GM12865 (cell line): ENCODE measurements around the gene MBD4.
A peak's percentile ranks its signal among the peaks of the same experiment; 100 is the strongest.
"Not testable (repeated sequence)": the region's sequence is repeated elsewhere in the genome, so short reads cannot be mapped to it uniquely, and the experiment has no call there.

Experiments
- DNase-seq: peaks from one replicate; pipeline ENCODE4 v3.0.0; 2010; ENCODE audit warnings: low read depth
- H3K4me3 ChIP-seq: 2 replicates; pipeline ENCODE4 v1.5.1; 2011; ENCODE audit warnings: mild to moderate bottlenecking, low read depth, low read length, control low read depth
- TF ChIP-seq, protein P1 (sequence below): IDR thresholded peaks from 2 replicates; pipeline ENCODE4 v1.5.1; 2011; ENCODE audit warnings: low read length, control low read depth, low read depth, inconsistent platforms; ENCODE audit not compliant: insufficient read depth; ENCODE audit errors: missing control alignments

Gene MBD4

DNA sequence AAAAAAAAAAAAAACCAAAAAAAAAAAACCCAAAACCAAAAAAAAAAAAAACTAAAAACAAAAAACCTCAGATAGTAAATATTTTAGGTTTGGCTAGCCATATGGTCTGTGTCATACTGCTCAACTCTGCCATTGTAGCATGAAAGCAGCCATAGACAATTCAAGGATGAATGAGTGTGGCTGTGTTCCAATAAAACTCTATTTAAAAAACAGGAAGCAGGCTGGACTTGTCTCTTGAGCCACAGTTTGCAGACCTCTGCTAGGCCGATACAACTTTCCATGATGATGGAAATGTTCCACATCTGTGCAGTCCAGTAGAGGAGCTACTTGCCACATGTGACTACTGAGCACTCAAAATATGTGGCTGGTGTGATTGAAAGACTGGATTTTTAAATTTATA, 22.4 kb downstream of the MBD4 start:
- no peak for DNase-seq
- TF ChIP-seq, protein P1, sequence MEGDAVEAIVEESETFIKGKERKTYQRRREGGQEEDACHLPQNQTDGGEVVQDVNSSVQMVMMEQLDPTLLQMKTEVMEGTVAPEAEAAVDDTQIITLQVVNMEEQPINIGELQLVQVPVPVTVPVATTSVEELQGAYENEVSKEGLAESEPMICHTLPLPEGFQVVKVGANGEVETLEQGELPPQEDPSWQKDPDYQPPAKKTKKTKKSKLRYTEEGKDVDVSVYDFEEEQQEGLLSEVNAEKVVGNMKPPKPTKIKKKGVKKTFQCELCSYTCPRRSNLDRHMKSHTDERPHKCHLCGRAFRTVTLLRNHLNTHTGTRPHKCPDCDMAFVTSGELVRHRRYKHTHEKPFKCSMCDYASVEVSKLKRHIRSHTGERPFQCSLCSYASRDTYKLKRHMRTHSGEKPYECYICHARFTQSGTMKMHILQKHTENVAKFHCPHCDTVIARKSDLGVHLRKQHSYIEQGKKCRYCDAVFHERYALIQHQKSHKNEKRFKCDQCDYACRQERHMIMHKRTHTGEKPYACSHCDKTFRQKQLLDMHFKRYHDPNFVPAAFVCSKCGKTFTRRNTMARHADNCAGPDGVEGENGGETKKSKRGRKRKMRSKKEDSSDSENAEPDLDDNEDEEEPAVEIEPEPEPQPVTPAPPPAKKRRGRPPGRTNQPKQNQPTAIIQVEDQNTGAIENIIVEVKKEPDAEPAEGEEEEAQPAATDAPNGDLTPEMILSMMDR = no peak
- H3K4me3 ChIP-seq = no peak overlapping the region

DNA sequence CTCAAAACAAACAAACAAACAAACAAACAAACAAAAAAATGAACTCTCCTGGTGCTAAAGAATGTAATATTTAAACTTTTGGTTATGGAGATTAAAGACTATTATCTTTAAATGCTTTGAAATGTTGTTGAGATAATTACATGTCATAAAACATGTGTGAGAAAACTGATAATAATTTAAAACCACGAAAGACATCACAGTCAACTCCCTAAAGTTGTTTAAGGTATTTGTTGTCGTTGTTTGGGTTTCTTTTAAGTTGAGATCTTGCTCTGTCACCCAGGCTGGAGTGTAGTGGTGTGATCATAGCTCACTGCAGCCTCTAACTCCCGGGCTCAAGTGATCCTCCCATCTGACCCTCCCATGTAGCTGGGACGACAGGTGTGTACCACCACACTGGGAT, 23.3 kb downstream of the MBD4 start:
- TF ChIP-seq, protein P1 = no peak
- no peak for DNase-seq
- no peak overlapping the region for H3K4me3 ChIP-seq

DNA sequence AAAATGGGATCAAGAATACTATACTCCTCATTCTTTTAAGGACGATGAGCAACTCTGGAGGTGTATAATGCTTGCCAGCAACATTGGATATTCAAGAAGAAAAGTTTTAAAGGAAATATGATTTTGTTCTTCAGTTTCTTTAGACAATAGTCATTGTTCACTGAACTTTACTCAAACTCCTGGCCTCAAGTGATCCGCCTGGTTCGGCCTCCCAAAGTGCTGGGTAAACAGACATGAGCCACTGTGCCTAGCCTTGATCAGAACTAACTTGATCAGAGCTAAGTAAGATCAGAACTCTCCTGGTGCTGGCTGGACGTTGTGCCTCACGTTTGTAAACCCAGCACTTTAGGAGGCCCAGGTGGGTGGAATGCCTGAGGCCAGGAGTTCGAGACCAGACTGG, 23.9 kb downstream of the MBD4 start:
- TF ChIP-seq, protein P1 = no peak
- H3K4me3 ChIP-seq = no peak overlapping the region
- no peak for DNase-seq

- DNase-seq = no peak
- no peak overlapping the region for H3K4me3 ChIP-seq
- TF ChIP-seq, protein P1 = no peak
Measured at GRCh38 chr3:129415378-129415777, 24.4 kb downstream of the MBD4 start.

- no peak overlapping the region for H3K4me3 ChIP-seq
- TF ChIP-seq, protein P1 = no peak
- DNase-seq = peak; percentile 46
Measured at GRCh38 chr3:129413687-129414506, 25.9 kb downstream of the MBD4 start.

DNA sequence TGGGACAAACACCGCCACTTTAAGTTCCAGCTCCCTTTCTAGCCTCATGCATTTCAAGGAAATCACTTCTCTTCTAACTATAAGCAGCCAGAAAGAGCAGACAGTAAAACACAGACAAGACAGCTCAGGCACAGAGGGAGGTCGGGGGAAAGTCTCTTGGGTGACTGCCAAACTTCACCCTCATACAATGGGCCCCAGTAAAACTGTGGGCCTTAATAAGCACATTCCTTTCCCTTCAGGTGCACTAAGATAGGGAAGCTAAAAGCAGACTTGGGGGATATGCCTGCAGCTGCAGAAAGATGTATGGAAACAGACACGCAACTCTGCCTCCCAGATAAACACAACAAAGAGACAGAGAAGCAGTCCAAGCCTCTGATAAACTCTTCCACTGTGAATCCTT, 26.5 kb downstream of the MBD4 start:
- H3K4me3 ChIP-seq, DNase-seq: not testable (repeated sequence)

GRCh38 chr3:129412542-129413198, 27.1 kb downstream of the MBD4 start:
- DNase-seq = no peak
- no peak overlapping the region for H3K4me3 ChIP-seq
- TF ChIP-seq, protein P1 = no peak
